Hepatocyte (in vitro differentiated cells): ENCODE results near the gene DDX17.

Experiments used
- CTCF ChIP-seq: fragments of 200-600 bp; sonication (generic); IDR thresholded peaks from 2 replicates; pipeline ENCODE4 v1.5.1; 2016; ENCODE audit warnings: antibody characterized with exemption, mild to moderate bottlenecking; ENCODE audit not compliant: poor library complexity
- EZH2 ChIP-seq: fragments of 200-600 bp; sonication (generic); IDR thresholded peaks from 2 replicates; pipeline ENCODE4 v1.6.1; 2016; ENCODE audit warnings: antibody characterized with exemption, mild to moderate bottlenecking, borderline replicate concordance
- EZH2phosphoT487 ChIP-seq: fragments of 200-600 bp; sonication (generic); IDR thresholded peaks from one replicate; pipeline ENCODE4 v1.6.1; 2018; ENCODE audit warnings: antibody characterized with exemption, mild to moderate bottlenecking, low read depth, moderate library complexity; ENCODE audit not compliant: unreplicated experiment, severe bottlenecking

- no peak for TF ChIP-seq CTCF
- no peak for TF ChIP-seq EZH2phosphoT487
- TF ChIP-seq EZH2 = no peak
These were observed 68.7 kb downstream of the DDX17 start for GRCh38 chr22:38437416-38437815.
